HFFc6 (cell line): ENCODE measurements around the gene MKI67. TPM values are rescaled to one million over a fixed set of nuclear protein-coding genes. Genes with fewer than 3 reads are reported as not detected.

ENCODE experiments used
- DNase-seq: peaks from one replicate; pipeline ENCODE4 v3.0.0-alpha.2; 2018
- H3K27ac Mint-ChIP-seq: 2 replicates; pipeline ENCODE4 v1.8.0; 2020; ENCODE audit warnings: mild to moderate bottlenecking, mixed read lengths
- H3K27me3 Mint-ChIP-seq: 2 replicates; pipeline ENCODE4 v1.8.0; 2021; ENCODE audit warnings: mild to moderate bottlenecking, moderate library complexity, mixed read lengths; ENCODE audit not compliant: insufficient read depth
- H3K36me3 Mint-ChIP-seq: 2 replicates; pipeline ENCODE4 v1.8.0; 2021; ENCODE audit warnings: low read depth, mixed read lengths
- H3K4me1 Mint-ChIP-seq: 2 replicates; pipeline ENCODE4 v1.8.0; 2020; ENCODE audit warnings: low read depth, mixed read lengths
- H3K4me3 Mint-ChIP-seq: 2 replicates; pipeline ENCODE4 v1.8.0; 2020; ENCODE audit warnings: mild to moderate bottlenecking, moderate library complexity, mixed read lengths
- H3K9me3 Mint-ChIP-seq: 2 replicates; pipeline ENCODE4 v1.8.0; 2020; ENCODE audit warnings: mild to moderate bottlenecking, mixed read lengths
- CTCF ChIP-seq: fragments of 200-600 bp; sonication (generic); IDR thresholded peaks from 2 replicates; pipeline ENCODE4 v1.5.0; 2021; ENCODE audit warnings: antibody characterized with exemption, mild to moderate bottlenecking
- total RNA-seq, 6 experiments: library from RNA; stranded (reverse); fragmentation: NEBNext Ultra II Directional; extraction: Animal tissue kit (Norgen Biotek cat#: 25700); gene quantifications; 2 replicates in 1 of 6; 3 replicates in 5 of 6; pipeline ENCODE4 v1.2.3, GENCODE V29; 2021

The MKI67 gene
- total RNA-seq, 6 experiments from 2014 or later: 38.2 to 77.0 (median 70.0) TPM

DNA sequence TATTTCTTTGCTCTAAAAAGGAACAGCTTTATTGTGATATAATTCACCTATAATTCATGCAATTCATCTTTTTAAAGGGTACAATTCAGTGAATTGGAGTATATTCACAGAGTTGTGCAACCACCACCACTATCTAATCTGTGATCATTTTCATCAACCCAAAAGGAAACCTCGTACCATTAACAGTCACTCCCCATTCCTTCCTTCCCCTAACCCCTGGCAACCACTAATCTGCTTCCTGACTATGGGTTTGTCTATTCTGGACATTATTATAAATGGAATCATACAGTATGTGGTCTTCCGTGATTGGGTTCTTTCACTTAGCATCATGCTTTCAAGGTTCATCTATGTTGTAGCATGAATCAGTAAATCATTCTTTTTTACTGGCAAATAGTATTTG is 52.3 kb downstream of the MKI67 start:
- no peak for TF ChIP-seq CTCF
- peaks cover 14% of the 10 kb centered on the region for H3K27me3 Mint-ChIP-seq
- no peaks in the 10 kb centered on the region for H3K36me3 Mint-ChIP-seq
- no peak for DNase-seq
- no peaks in the 10 kb centered on the region for H3K9me3 Mint-ChIP-seq
- no peak overlapping the region for H3K27ac Mint-ChIP-seq
- H3K4me3 Mint-ChIP-seq: no peak overlapping the region
- H3K4me1 Mint-ChIP-seq: no peaks in the 10 kb centered on the region

DNA sequence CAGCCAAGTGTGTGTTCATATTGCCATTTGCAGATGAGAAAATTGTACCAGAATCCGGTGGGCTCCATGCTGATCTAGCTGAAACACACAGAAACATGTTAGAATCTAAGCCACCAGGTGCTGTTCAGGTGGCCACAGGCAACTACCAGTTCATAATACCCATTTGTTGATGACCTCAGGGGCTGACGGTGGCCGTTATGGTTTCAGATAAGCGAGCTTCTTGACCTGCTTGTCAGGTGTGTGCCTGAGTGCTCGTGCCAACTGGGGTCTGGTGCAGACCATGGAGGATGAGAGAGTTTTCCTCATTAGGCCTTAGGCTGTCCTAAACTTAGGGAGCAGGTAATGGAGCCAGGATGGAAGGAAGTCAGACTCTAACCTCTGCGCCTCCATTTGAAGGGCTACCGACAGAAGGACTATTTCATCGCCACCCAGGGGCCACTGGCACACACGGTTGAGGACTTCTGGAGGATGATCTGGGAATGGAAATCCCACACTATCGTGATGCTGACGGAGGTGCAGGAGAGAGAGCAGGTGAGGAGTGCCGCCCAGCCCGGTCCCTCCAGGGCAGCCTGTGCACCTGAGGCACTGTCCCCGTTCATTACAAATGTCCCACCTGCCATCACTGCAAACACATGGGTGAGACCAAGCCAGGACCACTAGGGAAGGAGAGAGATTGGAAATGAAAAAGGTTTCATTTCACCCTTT is 53.1 kb downstream of the MKI67 start:
- H3K27me3 Mint-ChIP-seq: peaks cover 14% of the 10 kb centered on the region
- no peak for DNase-seq
- no peak overlapping the region for H3K4me3 Mint-ChIP-seq
- H3K27ac Mint-ChIP-seq: no peak overlapping the region
- no peak for TF ChIP-seq CTCF
- H3K4me1 Mint-ChIP-seq: no peaks in the 10 kb centered on the region
- H3K9me3 Mint-ChIP-seq: no peaks in the 10 kb centered on the region
- no peaks in the 10 kb centered on the region for H3K36me3 Mint-ChIP-seq

DNA sequence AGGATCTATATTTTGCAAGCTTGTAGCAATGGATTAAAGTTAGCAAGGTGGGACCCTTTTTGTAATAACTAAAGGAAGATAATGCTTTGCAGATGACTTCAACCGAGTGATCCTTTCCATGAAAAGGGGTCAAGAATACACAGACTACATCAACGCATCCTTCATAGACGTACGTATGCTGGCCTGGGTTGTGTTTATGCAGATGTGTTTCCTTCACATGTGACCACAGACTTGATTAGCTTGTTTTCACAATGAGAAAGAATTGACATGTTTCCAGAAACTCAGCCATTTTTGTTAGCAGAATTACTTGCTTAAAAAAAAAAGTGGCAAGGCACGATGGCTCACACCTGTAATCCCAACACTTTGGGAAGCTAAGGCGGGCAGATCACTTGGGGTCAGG is 54.2 kb downstream of the MKI67 start:
- no peaks in the 10 kb centered on the region for H3K4me1 Mint-ChIP-seq
- H3K27ac Mint-ChIP-seq: no peak overlapping the region
- TF ChIP-seq CTCF: no peak
- H3K36me3 Mint-ChIP-seq: no peaks in the 10 kb centered on the region
- peaks cover 11% of the 10 kb centered on the region for H3K27me3 Mint-ChIP-seq
- H3K9me3 Mint-ChIP-seq: peaks cover 4% of the 10 kb centered on the region
- no peak for DNase-seq
- H3K4me3 Mint-ChIP-seq: no peak overlapping the region

DNA sequence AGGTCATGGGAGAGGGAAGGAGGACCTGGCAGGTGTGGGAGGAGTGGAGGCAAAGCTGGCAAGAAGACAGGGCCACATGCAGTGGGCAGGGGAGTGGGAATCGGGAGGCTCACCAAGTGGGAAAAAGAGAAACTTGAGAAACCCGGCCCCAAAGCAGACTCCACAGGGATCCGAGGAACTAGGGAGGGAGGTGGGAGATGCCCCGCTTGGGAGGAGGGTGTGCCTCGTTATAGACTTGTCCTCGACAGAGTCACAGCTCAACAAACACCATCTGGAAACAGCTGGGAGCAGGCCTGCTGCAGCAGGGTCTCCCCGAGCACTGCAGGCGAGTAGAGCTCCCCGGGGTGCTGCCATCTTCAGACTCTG is 54.8 kb downstream of the MKI67 start:
- Mint-ChIP-seq H3K36me3 (no peaks in the 10 kb centered on the region), H3K27ac (no peak overlapping the region), H3K4me3 (no peak overlapping the region), H3K4me1 (no peaks in the 10 kb centered on the region), H3K27me3 (peaks cover 7% of the 10 kb centered on the region), H3K9me3 (peaks cover 4% of the 10 kb centered on the region)
- TF ChIP-seq CTCF: no peak
- DNase-seq: no peak

GRCh38 chr10:128070721-128071416 is 55.4 kb downstream of the MKI67 start:
- Mint-ChIP-seq H3K27me3 (peaks cover 7% of the 10 kb centered on the region), H3K27ac (no peak overlapping the region), H3K4me3 (no peak overlapping the region), H3K4me1 (no peaks in the 10 kb centered on the region), H3K36me3 (no peaks in the 10 kb centered on the region), H3K9me3 (peaks cover 4% of the 10 kb centered on the region)
- no peak for DNase-seq
- TF ChIP-seq CTCF: no peak
